Measurements from ENCODE around the gene KIR2DL3.

DNA sequence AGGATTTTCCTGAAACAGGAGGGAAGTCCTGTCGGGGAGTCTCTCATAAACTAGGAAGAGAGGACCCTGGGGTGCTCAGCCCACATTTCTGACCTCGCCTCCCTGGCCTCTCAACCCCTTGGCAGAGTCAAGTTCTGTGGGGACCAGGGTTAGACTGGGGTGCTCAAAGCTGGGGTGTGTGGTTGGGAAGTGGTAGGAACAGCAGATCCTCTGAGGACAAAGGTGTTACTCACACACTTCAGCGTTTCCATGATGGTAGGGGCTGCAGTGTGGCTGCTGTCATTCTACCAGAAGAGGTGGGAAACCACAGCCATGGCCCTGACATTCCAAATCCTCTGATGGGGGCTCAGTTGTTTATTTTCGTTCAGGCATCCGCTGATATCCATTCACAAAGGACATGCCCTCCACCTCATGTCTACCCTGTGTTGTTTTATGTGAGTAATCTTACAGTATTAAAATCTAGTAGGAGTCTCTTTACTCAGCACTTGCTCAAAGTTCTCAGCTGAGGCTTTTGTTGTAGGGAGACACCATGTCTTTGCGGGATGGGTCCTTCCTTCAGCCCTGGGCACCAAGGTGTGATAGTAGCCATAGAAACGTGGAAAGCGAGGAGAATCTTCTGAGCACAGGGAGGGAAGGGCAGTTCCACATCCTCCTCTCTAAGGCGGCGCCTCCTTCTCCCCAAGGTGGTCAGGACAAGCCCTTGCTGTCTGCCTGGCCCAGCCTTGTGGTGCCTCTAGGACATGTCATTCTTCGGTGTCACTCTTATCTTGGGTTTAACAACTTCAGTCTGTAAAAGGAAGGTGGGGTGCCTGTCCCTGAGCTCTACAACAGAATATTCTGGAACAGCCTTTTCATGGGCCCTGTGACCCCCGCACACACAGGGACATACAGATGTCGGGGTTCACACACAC lies 1.5 kb downstream of the KIR2DL3 start:
- TF ChIP-seq, protein P1, sequence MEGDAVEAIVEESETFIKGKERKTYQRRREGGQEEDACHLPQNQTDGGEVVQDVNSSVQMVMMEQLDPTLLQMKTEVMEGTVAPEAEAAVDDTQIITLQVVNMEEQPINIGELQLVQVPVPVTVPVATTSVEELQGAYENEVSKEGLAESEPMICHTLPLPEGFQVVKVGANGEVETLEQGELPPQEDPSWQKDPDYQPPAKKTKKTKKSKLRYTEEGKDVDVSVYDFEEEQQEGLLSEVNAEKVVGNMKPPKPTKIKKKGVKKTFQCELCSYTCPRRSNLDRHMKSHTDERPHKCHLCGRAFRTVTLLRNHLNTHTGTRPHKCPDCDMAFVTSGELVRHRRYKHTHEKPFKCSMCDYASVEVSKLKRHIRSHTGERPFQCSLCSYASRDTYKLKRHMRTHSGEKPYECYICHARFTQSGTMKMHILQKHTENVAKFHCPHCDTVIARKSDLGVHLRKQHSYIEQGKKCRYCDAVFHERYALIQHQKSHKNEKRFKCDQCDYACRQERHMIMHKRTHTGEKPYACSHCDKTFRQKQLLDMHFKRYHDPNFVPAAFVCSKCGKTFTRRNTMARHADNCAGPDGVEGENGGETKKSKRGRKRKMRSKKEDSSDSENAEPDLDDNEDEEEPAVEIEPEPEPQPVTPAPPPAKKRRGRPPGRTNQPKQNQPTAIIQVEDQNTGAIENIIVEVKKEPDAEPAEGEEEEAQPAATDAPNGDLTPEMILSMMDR (conservative IDR thresholded peaks at IDR 0.05; ENCODE audit: low read depth in 2 of 2): no peak
- no peak for TF ChIP-seq POLR2AphosphoS5 (IDR thresholded peaks at IDR 0.05; ENCODE audit: low read depth)
- no peak for TF ChIP-seq EZH2phosphoT487 (IDR thresholded peaks at IDR 0.05; ENCODE audit: unreplicated experiment)
- no peak for TF ChIP-seq ZNF331 (CRISPR knock-in tag; IDR thresholded peaks at IDR 0.05; ENCODE audit: low read depth)
- no peak for TF ChIP-seq EZH2 (IDR thresholded peaks at IDR 0.05; ENCODE audit: low read depth, unreplicated experiment)
- TF ChIP-seq, protein P2, sequence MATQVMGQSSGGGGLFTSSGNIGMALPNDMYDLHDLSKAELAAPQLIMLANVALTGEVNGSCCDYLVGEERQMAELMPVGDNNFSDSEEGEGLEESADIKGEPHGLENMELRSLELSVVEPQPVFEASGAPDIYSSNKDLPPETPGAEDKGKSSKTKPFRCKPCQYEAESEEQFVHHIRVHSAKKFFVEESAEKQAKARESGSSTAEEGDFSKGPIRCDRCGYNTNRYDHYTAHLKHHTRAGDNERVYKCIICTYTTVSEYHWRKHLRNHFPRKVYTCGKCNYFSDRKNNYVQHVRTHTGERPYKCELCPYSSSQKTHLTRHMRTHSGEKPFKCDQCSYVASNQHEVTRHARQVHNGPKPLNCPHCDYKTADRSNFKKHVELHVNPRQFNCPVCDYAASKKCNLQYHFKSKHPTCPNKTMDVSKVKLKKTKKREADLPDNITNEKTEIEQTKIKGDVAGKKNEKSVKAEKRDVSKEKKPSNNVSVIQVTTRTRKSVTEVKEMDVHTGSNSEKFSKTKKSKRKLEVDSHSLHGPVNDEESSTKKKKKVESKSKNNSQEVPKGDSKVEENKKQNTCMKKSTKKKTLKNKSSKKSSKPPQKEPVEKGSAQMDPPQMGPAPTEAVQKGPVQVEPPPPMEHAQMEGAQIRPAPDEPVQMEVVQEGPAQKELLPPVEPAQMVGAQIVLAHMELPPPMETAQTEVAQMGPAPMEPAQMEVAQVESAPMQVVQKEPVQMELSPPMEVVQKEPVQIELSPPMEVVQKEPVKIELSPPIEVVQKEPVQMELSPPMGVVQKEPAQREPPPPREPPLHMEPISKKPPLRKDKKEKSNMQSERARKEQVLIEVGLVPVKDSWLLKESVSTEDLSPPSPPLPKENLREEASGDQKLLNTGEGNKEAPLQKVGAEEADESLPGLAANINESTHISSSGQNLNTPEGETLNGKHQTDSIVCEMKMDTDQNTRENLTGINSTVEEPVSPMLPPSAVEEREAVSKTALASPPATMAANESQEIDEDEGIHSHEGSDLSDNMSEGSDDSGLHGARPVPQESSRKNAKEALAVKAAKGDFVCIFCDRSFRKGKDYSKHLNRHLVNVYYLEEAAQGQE (IDR thresholded peaks at IDR 0.05; ENCODE audit: unreplicated experiment): no peak

All from GM23338 (cell line).